ENCODE results near the gene HINT3.
"Not testable (repeated sequence)": the region's sequence is repeated elsewhere in the genome, so short reads cannot be mapped to it uniquely, and the experiment has no call there.

HINT3 gene

DNA sequence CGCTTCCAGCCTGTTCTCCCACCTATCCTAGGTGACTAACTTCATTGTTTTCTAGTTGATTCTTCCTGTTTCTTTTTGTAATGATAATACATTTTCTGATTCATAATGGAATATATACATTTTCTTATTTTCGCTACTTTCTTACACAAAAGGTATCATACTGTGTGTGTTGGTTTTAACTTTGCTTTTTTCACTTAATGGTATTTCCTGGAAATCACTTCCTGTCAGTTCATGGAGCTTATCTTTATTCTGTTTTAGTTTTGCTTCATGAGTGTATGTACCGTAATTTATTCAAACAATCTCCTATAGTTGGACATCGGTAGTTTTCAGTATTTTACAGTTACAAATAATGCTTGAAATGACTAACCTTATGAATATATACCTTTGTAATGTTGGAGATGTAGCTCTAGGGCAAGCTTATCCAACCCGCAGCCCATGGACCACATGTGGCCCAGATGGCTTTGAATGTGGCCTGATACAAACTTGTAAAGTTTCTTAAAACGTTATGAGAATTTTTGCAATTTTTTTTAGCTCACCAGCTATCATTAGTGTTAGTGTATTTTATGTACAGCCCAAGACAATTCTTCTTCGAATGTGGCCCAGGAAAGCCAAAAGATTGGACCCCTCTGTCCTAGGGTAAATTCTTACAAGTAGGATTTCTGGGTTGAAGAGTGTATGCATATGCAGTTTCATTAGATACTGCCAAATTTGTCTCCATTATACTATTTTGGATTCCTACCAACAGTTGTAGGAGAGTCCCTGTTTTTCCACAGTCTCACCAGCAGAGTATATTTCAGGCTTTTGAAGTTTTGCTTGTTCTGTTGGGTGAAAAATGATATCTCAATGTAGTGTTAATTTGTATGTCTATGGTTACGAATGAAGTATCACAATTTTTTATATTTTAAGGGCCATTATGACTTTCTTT is 46.4 kb downstream of the HINT3 start:
- DNase-seq (ENCODE audit: low read depth): no peak

DNA sequence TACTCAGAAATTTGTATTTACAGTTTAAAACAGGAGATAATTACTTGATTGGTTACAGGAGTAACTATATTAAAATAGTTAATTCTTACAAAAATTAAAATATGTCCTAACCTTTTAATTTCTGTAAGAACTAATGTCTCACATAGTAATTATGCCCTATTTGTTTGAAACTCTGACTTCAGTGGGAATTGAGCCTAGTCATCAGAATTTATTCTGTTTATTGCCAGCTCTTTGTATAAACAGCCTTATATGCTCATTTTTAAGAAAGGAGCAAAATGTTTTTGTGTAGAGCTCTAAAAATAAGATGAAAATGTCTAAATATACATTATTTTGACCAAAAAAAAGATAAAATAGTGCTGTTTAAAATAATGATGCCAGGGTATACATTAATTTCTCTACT is 51.2 kb downstream of the HINT3 start:
- DNase-seq (ENCODE audit: low read depth): no peak

DNA sequence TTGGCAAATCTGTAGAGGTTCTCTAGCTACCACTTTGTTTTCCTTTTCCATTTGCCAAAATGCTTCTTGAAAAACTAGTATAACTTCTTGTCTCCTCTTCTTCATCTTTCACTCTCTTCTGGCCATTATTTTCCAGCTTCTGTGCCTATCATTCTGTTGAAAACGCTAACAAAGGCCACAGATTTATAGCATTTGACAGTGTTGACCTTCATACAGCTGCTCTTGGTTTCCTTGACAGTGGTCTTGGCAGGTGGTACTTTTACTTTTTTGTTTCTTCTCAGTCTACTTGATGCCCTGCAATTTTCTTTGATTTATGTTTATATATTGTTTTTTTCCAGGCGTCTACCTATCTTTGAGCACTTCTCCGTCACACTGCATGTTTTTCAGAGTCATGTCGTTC is 53.5 kb downstream of the HINT3 start:
- DNase-seq (ENCODE audit: low read depth): no peak

DNA sequence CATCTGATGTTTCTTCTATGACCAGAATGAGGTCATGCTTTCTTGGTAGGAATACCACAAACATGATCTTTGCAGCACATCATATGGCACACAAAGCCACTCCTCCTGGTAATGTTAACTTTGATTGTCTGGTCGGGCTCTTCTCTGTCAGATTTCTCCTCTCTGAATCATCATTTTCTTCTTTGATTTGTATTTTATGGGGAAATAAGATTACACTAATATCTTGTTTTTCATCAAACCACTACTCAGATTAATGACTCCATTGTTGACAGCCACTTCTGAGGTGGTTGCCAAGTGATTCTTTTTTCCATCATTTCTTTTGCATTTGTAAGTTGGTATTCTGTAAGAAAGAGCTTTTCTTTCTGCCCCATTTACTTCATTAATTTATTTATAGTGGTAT is 59.3 kb downstream of the HINT3 start:
- DNase-seq (ENCODE audit: low read depth): no peak

DNA sequence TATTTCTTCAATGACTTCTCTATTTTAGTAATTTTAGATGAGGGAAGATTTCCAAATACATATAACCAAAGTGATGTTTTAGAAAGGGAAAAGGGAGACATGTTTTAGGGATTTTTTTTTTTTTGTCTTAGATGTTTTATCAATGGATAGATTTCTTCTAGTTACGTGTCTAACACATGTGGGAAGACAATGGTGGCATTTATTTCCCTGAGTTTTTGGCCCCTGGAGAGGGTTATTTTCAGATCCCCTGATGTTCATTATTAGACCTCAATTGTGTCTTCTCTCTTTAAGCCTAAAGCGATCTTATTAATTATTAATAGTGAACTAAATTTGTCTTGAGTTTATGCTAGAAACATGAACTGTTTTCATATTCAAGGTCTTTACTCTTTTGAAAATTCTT is 60.0 kb downstream of the HINT3 start:
- DNase-seq (ENCODE audit: low read depth): no peak

DNA sequence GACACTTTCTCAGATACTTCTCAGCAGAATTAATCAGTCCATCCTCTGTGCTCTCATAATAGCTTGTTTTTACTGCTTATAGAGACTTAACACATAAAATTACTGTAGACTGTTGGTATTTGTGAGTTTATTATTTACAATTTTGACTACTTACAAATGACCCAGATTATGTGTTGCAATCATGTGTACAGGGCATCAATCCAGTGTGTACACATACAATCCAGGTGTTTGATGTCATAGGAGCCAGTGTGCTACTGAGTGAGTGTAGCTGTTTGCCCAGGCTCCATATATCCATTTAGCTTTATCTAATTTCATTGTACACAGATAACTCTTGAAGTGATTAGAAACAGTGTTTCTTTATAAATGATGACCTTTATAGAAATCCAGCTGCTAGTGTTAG is 61.1 kb downstream of the HINT3 start:
- no peak for DNase-seq (ENCODE audit: low read depth)

DNA sequence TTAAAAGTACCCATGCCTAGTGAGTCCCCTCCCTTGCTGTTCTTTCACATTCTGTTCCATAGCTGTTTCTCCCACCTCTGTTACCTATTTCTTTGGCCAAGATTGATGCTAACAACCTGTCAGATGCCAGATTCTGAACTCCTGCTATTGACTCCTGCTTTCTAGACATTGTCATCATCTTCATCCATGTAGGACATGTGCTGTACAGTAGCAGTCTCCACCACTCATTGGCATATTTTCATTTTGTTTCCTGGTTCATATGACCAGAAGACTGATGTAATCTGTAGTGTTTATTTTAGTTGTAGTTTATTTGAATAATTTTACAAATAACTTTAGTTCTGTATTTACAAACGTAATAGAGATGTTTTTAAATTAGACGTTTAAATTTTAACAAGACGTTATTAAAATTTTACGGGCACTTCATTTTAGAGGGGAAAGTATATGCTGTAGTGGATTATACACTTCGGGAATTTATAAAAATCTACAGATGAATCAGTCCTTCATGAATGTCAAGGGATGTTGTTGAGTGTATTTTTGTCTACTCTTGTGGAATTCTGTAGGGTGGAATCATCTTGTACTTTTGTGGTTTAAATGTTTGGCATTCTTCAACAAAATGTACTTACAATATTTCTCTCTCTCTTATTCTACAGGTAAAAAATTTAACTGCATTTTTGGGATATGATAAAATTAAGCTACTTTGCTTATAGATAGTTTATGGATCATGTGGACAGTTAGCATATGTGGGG is 63.9 kb downstream of the HINT3 start:
- DNase-seq (ENCODE audit: low read depth): no peak

DNA sequence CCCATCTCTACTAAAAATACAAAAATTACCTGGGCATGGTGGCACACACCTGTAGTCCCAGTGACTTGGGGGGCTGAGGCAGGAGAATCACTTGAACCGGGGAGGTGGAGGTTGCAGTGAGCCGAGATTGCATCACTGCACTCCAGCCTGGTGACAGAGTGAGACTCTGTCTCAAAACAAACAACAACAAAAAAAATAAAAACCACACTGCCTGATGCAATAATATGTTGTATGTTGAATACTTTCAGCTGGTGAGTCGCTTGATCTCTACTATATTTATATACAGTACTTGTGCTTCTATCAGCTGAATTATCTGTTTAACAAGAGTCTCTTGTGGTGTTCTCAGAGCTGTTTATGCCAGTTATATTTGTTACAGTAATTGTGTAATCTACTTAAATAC is 66.9 kb downstream of the HINT3 start:
- not testable (repeated sequence) for DNase-seq (ENCODE audit: low read depth)

DNA sequence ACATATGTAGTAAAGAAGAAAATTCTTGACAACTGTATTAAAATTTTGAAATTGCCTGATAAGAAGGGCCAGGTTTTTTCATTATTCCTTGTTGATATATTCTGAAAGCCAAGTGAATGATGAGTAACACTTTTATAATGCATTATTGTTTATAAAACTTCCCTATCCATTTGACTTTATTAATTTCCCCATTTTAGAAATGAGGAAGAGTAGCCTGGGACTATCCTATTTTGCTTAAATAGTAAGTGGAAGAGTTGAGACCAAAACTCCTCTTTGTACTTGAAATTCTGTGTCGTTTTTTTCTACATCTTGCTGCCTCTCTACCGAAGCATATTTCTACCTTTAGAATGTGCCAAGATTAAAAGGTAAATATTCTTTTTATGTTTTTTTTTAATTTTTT is 69.4 kb downstream of the HINT3 start:
- no peak for DNase-seq (ENCODE audit: low read depth)

DNA sequence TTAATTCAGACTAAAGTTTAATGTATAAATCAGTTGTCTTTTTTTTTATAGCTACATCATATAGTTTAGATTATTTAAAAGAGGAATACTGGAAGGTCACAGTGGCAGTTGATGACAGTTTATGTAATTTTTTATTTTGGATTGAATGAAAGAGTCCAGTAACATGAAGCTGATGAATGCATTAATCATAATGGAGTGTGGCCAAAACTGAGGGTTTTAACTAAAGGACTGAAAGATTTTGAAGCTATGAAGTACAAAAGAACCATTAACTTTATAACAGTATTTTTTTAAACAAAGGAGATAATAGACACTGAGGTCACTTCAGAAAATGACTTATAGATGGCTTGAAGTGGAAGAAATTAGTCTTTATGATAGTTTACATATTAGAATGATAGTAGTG is 71.0 kb downstream of the HINT3 start:
- no peak for DNase-seq (ENCODE audit: low read depth)

Data from HS-5 (cell line).